ENCODE results near the gene PPID.
"Not testable (repeated sequence)": the region's sequence is repeated elsewhere in the genome, so short reads cannot be mapped to it uniquely, and the experiment has no call there.

The PPID gene

DNA sequence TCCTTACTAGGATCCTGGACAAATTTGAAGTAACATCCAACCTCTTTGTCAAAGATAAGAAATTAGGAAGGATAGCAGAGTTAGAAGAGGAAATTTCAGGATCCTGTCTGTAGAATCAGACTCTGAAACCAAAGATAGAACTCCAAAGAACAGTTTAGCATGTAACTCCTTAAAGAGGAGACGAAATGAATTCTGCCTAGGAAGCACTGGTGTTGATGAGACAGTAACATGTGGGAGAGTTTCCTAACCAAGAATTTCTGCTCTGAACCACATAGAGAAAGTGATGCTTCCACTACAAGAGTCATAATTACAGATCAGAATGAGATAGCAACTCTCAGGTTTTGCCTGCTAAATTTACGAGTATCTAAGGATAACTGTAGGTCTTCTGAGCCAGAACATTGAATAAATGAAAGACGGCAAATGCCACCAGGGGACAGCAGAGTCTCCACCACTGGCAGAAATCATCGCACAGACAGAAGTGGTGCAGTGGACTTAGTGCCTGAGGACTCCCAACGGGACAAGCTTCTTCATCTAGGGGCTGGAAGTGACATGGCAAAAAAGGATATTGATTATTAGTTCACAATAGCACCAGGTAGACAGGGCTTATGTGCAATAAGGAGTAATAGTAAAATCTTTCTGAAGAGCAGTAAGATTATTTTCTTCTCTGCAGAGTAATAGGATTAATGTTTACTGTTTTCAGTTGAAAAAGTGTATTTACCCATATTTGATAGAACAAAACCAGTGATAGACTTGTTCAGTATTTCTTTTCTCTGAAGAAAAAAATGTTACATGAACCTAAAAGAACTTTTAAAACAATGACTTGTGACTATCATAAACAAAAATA lies 6.7 kb upstream of the PPID start:
- peak; percentile 12 for DNase-seq

DNA sequence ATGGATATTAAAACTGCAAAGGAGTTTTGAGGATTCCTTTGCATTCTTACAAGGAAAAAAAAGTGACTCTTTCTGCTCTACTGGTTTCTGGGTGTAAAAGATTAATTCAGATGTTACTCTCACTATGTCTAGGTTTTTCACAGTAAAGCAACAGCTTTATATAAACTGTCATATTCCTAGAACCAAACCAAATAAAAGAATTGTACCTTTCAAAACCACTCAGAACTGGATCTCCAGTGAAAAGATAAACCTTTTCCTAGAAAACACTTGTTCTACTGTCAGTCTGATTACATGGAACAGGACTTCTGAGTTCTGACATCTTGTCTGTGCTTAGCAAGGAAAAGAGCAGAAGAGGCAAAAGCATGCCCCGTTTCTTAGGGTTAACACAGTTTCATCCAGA lies 5.0 kb upstream of the PPID start:
- no peak for DNase-seq

DNA sequence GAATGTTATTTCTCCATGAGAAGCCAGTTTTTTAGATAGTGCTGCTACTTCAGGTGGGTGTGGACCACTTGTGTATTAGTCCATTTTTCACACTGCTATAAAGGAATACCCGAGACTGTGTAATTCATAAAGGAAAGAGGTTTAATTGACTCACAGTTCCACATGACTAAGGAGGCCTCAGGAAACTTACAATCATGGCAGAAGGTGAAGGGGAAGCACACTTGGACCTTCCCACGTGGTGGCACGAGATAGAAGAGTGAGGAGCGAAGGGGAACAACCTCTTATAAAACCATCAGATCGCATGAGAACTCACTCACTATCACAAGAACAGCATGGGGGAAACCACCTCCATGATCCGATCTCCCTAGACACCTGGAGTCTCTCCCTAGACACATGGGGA lies 3.4 kb upstream of the PPID start:
- DNase-seq: no peak

- DNase-seq: no peak
Measured at GRCh38 chr4:158724637-158725036, 1.4 kb upstream of the PPID start.

DNA sequence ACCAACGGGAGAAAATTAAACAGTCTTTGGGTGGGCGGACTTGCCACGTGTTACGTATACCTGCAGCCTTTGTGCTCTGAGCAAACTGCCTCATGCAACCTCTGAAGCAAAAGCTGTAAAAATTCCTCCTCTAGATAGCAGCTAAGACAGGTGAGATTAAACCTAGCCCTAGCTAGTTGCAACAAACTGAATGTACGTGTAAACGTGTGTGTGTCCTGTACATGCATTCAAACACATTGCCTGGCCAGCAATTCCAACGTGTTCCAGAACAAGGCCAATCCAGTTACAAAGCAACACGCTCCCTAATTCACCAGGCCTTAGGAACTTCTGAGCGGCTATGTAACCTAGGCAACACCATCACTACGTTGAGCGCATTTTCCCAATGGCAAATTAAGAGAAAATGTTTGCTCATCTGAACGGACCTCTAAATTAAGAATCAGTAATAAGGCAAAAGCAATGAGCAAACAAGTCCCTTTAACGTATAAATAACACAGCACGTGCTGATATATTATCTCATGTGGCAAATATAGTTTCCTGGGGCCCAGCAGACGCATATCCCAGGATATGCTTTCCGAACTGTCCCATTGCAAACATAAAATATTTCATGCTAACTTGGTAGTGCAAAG lies 792 bp downstream of the PPID start:
- no peak for DNase-seq

GRCh38 chr4:158721680-158722079 lies 1.5 kb downstream of the PPID start:
- DNase-seq: no peak

- DNase-seq: no peak
Measured at GRCh38 chr4:158715802-158716201, 7.4 kb downstream of the PPID start.

- no peak for DNase-seq
Measured at GRCh38 chr4:158714937-158715336, 8.3 kb downstream of the PPID start.

- DNase-seq: not testable (repeated sequence)
Measured at GRCh38 chr4:158712622-158713021, 10.6 kb downstream of the PPID start.

GRCh38 chr4:158710814-158711213 lies 12.4 kb downstream of the PPID start:
- DNase-seq: peak; percentile 1

GRCh38 chr4:158704274-158704673 lies 18.9 kb downstream of the PPID start:
- no peak for DNase-seq

- no peak for DNase-seq
Measured at GRCh38 chr4:158688813-158689212, 34.4 kb downstream of the PPID start.

DNA sequence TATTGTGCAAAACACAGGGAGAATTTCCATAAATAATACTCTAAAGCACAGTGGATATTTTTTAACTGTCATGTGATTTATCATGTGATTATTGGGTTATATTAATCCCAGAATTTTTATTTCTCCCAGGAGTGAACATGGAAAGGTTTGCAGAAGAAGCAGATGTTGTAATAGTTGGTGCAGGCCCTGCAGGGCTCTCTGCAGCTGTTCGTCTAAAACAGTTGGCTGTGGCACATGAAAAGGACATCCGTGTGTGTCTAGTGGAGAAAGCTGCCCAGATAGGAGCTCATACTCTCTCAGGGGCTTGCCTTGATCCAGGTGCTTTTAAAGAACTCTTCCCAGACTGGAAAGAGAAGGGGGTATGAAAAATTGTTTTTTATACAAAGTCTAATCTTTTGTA lies 41.1 kb downstream of the PPID start:
- no peak for DNase-seq

GRCh38 chr4:158681629-158682028 lies 41.6 kb downstream of the PPID start:
- no peak for DNase-seq

- DNase-seq: no peak
Measured at GRCh38 chr4:158678767-158679166, 44.4 kb downstream of the PPID start.

- no peak for DNase-seq
Measured at GRCh38 chr4:158676076-158676475, 47.1 kb downstream of the PPID start.

GRCh38 chr4:158673633-158674032 lies 49.6 kb downstream of the PPID start:
- no peak for DNase-seq

DNA sequence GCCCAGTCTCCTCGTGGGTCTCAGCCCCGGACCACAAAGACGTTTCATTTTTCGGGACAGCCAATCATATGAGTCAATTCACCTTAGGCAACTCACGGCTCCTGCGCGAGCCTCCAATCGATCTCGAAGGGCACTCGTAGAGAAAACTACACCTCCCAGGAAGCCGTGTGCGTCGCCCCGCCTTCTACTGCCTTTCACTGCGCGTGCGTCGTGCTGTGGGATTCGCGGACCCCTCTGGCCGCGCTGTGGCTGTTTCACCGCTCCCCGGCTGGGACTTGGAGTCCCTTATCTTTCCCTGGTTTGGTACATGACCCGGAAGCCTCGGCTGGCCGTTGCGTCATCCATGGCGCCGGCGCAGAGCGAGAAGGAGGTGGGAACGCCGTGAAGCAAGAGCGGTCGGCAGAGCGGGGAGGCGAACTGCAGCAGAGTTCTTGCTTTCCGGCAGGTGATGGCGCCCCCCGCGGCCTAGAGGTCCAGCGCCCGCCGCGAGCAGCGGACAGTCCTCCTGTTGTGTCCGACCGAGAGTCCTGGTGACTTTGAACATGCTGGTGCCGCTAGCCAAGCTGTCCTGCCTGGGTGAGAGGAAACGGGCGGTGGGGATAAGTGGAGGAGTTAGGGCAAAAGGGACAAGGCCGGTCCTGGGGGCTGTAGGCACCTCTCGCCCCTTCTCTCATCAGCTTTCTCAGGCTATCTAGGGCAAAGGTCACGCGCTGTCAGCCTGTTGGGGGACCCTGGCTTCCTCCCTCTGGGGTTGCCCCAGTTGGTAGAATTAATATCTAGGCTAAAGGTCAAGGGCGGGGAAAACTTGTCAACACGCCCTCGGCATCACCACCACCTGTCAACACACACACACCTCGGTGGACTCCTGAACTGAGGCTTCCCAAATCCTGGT lies 51.0 kb downstream of the PPID start, which contains the start of gene ETFDH:
Gene ETFDH (plus strand): TSS at position 382 of the 892 bp plus-strand sequence. CDS start 161 bp downstream, at position 543.
- DNase-seq: peak; percentile 96

DNA sequence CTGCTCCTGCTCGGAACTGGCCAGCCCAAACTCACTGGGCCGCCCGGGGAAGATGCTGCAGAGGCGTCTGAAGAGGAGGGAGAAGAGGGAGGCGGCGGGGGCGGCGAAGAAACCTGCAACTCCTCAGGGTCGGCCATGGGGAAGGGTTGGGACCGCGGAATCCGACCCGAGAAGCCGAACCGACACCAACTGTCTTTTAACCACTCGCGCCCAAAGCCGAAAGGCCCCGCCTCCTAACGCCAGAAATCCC lies 51.6 kb downstream of the PPID start, which contains the start of gene C4orf46:
Gene C4orf46 (minus strand): TSS at position 223 of the 250 bp plus-strand sequence. CDS start 86 bp downstream, at position 137.
- no peak for DNase-seq

- DNase-seq: peak; percentile 40
Measured at GRCh38 chr4:158670975-158671664, 52.1 kb downstream of the PPID start.

- DNase-seq: no peak
Measured at GRCh38 chr4:158669310-158669709, 53.9 kb downstream of the PPID start.

DNA sequence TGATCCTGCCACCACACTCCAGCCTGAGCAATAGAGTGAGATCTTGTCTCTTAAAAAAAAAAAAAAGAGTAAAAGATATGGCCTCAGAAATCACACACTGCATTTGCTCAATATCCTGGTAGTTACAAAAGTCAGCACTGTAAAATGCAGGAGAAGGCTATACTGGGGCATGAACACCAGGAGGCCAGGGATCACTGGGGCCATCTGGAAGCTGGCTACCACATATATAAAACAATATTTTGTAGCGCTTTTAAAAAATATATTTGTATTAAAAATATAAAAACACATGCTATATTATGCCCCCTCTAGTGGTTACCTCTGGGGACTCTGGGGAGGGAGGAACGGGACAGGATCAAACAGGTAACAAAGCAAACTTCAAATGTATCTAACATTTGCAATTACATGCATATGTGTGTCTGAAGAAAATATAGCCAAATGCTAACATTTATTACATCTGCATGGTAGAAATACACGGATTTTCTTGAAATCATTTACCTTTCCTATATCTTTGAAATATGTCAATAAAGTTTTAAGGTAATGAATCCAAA lies 55.5 kb downstream of the PPID start:
- DNase-seq: no peak

- no peak for DNase-seq
Measured at GRCh38 chr4:158666892-158667291, 56.3 kb downstream of the PPID start.

Data from NCI-H2171 treated with DMSO at 0.1 percent for 48 hours (cell line).